Brain pericyte (primary cell): ENCODE results near the gene GPRC6A.
"Not testable (repeated sequence)": the region's sequence is repeated elsewhere in the genome, so short reads cannot be mapped to it uniquely, and the experiment has no call there.

ENCODE experiments used
- DNase-seq: peaks from one replicate; pipeline ENCODE4 v3.0.0-alpha.2; 2012; ENCODE audit warnings: low read depth, low spot score

GPRC6A gene, protein sequence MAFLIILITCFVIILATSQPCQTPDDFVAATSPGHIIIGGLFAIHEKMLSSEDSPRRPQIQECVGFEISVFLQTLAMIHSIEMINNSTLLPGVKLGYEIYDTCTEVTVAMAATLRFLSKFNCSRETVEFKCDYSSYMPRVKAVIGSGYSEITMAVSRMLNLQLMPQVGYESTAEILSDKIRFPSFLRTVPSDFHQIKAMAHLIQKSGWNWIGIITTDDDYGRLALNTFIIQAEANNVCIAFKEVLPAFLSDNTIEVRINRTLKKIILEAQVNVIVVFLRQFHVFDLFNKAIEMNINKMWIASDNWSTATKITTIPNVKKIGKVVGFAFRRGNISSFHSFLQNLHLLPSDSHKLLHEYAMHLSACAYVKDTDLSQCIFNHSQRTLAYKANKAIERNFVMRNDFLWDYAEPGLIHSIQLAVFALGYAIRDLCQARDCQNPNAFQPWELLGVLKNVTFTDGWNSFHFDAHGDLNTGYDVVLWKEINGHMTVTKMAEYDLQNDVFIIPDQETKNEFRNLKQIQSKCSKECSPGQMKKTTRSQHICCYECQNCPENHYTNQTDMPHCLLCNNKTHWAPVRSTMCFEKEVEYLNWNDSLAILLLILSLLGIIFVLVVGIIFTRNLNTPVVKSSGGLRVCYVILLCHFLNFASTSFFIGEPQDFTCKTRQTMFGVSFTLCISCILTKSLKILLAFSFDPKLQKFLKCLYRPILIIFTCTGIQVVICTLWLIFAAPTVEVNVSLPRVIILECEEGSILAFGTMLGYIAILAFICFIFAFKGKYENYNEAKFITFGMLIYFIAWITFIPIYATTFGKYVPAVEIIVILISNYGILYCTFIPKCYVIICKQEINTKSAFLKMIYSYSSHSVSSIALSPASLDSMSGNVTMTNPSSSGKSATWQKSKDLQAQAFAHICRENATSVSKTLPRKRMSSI

GRCh38 chr6:116828983-116829382 is at the start of gene GPRC6A:
Gene GPRC6A, minus strand, starts transcription at chr6:116829083. Its CDS starts 70 bp downstream, at chr6:116829013.
- DNase-seq, result no peak

DNA sequence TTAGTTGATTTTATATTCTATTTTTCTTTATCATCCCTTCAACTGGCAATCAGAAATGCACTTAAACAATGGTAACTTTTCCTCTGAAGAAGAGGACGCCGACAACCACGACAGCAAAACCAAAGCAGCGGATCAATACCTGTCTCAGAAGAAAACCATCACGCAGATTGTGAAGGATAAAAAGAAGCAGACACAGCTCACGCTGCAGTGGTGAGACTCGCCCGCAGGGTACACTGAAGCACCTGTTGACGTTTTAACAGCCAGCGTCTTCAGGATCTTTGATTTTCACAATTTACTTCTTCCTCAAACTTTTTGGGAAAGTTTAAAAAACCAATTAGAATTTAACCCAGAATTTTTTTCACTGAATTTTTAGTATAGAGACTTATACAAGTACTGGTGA is 48.9 kb upstream of the GPRC6A start:
- DNase-seq, result no peak

- DNase-seq, result no peak
Observed at GRCh38 chr6:116876635-116877611, 48.0 kb upstream of the GPRC6A start, which contains the start of gene RFX6. Gene RFX6, plus strand, starts transcription at chr6:116877242. Its CDS starts 34 bp downstream, at chr6:116877276.

DNA sequence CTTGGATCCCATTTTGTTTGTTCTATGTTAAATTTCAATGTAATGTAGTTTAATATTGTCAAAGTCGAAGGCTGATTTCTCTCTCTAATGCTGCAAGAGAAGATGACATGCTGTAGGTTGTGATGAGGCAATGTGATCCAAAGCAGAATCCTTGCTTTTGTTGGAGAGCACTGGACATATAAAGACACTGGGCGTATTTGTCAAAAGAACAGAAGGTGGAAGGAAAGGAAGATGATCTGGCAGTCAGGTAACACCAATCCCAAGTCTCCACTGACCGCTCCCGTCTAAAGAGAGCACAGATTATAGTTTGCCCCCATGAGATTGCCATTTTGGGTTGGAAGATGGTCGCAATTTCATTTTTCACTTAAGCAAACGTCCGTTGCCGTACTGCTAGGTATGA is 47.2 kb upstream of the GPRC6A start:
- no peak for DNase-seq

DNA sequence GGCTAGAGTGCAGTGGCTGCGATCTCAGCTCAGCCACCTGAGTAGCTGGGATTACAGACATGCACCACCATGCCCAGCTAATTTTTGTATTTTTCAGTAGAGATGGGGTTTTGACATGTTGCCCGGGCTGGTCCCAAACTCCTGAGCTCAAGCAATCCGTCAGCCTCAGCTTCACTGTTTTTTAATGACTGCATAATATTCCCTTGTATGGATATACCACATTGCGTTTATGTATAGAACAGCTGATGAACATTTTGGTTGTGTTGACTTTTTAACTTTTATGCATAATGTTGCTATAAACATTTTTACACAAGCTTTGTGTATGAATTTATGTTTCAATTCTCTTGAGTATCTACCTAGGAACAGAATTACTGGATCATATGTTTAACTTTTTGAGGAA is 43.9 kb upstream of the GPRC6A start:
- no peak for DNase-seq

DNA sequence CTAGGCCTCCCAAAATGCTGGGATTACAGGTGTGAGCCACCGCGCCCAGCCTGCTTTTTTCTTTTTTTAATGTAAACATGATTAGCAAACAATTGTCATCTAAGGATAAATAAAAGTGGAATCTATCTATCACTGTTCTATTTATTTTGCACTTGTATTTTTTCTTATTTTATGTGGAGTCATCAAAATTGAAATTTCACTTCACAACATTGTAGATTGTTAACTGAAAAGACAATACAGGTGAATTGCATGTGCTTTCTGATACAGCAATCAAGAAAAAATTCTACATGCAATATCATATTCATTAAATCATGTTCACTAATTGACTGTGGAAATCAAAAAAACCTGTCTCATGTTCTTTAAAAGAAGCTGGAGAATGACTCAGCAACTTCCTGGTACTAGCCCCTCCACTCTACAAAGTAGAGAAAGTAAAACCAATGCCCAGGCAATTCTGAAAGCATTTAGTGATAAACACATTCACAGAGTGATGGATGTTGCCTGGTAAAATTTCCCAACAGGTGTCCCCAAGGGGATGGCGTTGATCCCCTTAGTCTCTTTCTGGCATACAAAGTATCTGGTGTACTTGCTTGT is 37.5 kb upstream of the GPRC6A start:
- DNase-seq, result no peak

DNA sequence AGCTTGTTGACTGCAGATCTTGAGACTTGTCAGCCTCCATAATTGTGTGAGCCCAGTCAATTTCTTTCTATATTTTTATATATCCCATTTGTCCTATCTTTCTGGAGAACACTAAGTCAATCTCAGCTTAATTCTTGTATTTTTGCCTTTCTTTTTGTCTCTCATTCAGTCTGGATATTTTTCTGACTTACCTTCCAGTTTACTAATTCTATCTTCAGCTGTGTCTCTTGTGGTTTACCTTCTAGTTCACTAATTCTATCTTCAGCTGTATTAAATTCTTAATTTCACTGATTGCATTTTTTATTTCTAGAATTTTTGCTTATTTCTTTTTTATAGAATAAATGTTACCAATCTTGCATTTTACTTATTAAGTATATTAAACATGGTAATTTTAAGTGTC is 30.4 kb upstream of the GPRC6A start:
- no peak for DNase-seq

- no peak for DNase-seq
Observed at GRCh38 chr6:116858060-116858459, 29.2 kb upstream of the GPRC6A start.

DNA sequence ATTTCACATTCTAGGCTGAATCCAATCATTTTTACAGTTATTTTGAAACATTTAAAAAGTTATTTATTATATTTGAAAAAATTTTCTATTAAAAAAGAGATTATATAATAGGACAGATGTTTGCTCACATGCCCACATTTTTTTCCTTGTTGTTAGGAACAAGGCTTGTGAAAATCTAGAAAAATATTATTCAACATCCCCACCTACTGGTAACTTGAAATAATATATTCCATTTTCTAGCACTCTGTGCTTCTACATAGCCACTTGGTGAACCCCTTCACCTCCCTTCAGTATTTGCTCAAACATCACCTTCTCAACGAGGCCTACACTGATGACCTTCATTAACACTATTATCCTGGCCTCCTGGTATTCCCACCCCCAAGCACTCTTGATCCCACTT is 18.3 kb upstream of the GPRC6A start:
- peak; percentile 5 for DNase-seq

GRCh38 chr6:116842459-116842858 is 13.6 kb upstream of the GPRC6A start:
- no peak for DNase-seq

GRCh38 chr6:116840091-116840490 is 11.2 kb upstream of the GPRC6A start:
- DNase-seq, result no peak

DNA sequence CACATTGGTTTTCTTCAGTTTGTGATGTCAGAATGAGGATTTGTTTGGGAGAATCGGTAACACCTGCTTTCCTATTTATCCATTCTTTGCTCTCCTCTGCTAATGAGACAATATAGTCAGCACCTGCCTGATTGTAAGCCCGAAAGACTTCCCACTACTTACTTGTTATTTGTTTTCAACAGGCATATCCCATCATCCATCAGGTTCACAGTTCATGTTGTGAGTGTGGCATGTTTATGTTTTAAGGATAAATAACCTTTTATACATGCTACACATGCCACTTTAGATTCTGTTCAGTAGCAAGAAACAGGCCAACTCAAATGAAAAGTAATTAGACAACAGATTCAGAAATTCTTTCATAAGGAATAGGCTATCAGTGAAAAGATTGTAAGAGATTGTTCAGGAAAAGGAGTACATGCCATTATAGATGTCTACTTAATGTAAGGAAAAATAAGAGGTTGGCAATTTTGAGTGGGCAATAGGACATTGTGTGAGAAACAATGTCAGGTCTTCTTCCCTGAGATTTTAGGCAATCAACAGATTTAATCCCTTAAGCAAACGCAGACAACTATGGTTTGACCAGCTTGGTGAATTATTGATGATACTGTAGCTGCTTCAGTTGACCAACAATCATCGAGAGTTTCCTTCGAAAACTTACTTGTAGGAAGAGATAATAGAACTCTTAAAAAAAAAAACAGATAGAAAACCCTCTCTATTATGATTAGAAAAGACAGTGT is 7.9 kb upstream of the GPRC6A start:
- no peak for DNase-seq

- DNase-seq, result not testable (repeated sequence)
Observed at GRCh38 chr6:116834526-116834925, 5.6 kb upstream of the GPRC6A start.

GRCh38 chr6:116827561-116828240 is 1.2 kb downstream of the GPRC6A start:
- DNase-seq, result no peak

DNA sequence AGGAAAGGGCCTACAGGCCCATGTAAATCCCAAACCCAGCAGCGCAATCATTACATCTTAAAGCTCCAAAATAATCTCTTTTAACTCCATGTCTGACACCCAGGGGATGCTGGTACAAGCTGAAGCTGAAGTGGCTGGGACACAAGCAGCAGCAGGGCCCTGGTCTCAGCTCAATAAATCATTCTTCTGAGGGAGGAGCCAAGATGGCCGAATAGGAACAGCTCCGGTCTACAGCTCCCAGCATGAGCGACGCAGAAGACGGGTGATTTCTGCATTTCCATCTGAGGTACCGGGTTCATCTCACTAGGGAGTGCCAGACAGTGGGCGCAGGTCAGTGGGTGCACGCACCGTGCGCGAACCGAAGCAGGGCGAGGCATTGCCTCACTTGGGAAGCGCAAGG is 12.5 kb downstream of the GPRC6A start:
- not testable (repeated sequence) for DNase-seq

DNA sequence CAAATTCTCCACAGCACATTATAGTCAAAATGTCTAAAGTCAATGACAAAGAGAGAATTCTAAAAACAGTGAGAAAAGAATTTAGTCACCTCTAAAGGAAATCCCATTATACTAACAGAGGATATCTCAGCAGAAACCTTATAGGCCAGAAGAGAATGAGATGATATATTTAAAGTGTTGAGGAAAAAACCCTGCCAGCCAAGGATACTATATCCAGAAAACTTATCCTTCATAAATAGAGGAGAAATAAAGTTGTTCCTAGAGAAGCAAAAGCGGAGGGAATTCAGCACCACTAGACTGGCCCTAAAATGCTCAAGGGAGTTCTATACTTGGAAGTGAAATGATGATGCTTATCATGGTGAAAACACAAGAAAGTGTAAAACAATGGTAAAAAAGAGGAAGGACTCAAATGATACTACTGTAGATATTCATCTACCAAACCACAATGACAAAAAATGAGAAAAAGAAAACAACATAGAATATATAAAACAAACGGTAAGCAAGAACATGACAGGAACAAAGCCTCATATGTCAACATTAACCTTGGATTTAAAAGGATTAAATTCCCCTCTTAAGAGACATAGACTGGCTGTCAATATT is 16.7 kb downstream of the GPRC6A start:
- DNase-seq, result no peak

DNA sequence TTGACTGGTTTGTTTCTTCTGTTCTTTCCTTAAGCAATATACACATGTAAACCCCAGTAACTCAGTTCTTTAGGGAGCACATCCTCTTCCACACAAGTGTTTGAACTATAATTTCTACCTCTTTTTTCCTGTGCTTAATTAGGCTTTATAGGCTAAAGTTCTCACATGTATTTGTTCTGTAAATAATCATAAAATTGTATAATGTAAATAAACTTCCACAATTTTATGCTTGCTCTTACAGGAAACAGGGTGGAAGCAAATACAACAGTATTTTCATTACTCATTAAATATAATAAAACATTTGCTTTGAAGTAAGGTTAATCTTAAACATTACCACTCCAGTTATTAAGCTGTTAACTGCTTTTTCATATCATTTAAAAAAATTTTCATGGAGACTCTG is 26.9 kb downstream of the GPRC6A start:
- no peak for DNase-seq

DNA sequence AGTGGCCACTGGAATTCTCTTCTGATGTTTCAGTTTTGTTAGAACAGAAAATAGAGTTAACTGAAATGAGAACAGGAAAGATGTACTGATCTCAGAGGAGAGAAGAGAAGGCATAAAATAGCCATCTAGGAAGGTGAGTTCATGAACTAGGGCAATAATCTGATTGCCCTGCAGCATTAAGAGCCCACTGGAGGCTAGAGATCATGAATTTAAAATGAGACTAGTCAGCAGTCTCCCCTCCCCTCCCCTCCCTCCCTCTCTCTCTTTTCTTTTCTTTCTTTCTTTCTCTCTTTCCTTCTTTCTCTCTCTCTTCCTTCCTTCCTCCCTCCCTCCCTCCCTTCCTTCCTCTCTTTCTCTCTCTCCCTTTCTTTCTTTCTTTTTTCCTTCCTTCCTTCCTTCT is 28.9 kb downstream of the GPRC6A start:
- DNase-seq, result no peak

DNA sequence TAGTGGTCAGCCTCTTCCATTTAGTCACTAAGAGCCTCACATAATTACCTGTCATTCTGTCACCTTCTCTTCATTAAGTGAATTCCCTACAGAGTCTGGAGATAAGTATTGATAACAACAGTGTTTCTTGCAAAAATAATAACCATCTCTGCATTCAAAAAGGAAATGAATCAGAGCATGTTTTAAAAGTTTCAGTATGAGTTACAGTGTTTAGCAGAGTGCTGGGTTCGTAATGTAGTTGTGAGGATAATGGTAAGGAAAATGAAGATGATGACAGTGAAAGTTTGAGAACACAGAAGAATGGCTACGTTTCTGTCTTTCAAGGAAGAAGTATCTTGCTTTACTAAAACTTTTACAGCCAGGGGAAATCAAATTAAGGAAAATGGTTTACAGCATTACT is 31.3 kb downstream of the GPRC6A start:
- no peak for DNase-seq
